Subcutaneous abdominal adipose tissue (tissue), 5 donors: ENCODE measurements around the gene LRP1B.

Experiments used
- H3K27ac ChIP-seq: one replicate; pipeline ENCODE4 v1.7.0; 2013; ENCODE audit warnings: low read depth, mild to moderate bottlenecking, inconsistent platforms, low read length, moderate library complexity
- H3K27me3 ChIP-seq, 5 donors: one replicate each; pipeline ENCODE4 v1.7.0; 2013; ENCODE audit warnings: low read length in 5 of 5, inconsistent platforms in 1 of 5; ENCODE audit not compliant: control insufficient read depth in 5 of 5, insufficient read depth in 4 of 5
- H3K36me3 ChIP-seq, 5 donors: one replicate each; pipeline ENCODE4 v1.7.0; 2013; ENCODE audit warnings: low read length in 5 of 5; ENCODE audit not compliant: control insufficient read depth in 5 of 5, insufficient read depth in 5 of 5
- H3K4me1 ChIP-seq, 5 donors: one replicate each; pipeline ENCODE4 v1.7.0; 2013; ENCODE audit warnings: low read length in 5 of 5, mild to moderate bottlenecking in 3 of 5, moderate library complexity in 1 of 5; ENCODE audit not compliant: control insufficient read depth in 5 of 5, insufficient read depth in 5 of 5
- H3K4me3 ChIP-seq, 5 donors: one replicate each; pipeline ENCODE4 v1.7.0; 2013; ENCODE audit warnings: low read length in 5 of 5, low read depth in 1 of 5
- H3K9ac ChIP-seq, 5 donors: one replicate each; pipeline ENCODE4 v1.7.0; 2013; ENCODE audit warnings: low read length in 5 of 5, mild to moderate bottlenecking in 4 of 5, moderate library complexity in 3 of 5
- H3K9me3 ChIP-seq, 5 donors: one replicate each; pipeline ENCODE4 v1.7.0; 2013; ENCODE audit warnings: low read length in 5 of 5; ENCODE audit not compliant: control insufficient read depth in 5 of 5
- donor health status: healthy.
- donor health status: healthy.
- donor health status: healthy.
- donor health status: healthy.
- donor health status: healthy.

LRP1B gene

GRCh38 chr2:141515931-141516330 is 614.9 kb downstream of the LRP1B start:
- H3K9me3 ChIP-seq, result no peaks in the 10 kb centered on the region

DNA sequence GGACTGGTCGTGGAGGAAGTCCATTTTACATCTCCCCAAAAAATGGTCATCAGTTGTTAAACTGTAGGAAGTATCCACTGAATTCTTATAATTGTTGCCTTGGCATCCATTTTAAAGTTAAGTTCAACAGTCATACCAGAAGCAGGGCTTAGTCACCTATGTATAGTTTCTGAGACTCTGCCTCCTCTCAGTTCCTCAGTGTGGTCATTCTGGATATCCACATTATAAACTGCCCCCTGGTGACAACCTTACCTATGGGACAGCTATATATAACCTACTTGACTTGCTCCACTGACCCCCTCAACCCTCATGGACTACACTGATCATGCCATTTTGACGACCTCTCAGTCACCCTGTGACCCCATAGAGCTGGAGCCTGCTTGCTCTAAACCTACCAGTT is 617.0 kb downstream of the LRP1B start:
- Histone ChIP-seq H3K4me3 (no peak overlapping the region), H3K9me3 (no peaks in the 10 kb centered on the region), H3K4me1 (no peaks in the 10 kb centered on the region), H3K36me3 (no peaks in the 10 kb centered on the region), H3K9ac (no peak overlapping the region), H3K27ac (no peak overlapping the region), H3K27me3 (no peaks in the 10 kb centered on the region)

More at GRCh38 chr2:141515931-141516330, 614.9 kb downstream of the LRP1B start:
- no peaks in the 10 kb centered on the region for H3K36me3 ChIP-seq
- H3K27me3 ChIP-seq, result no peaks in the 10 kb centered on the region
- no peaks in the 10 kb centered on the region for H3K4me1 ChIP-seq
- no peak overlapping the region for H3K9ac ChIP-seq
- no peak overlapping the region for H3K4me3 ChIP-seq
- H3K27ac ChIP-seq, result no peak overlapping the region

GRCh38 chr2:141508806-141509595 is 621.8 kb downstream of the LRP1B start:
- Histone ChIP-seq H3K27me3 (no peaks in the 10 kb centered on the region), H3K4me3 (no peak overlapping the region), H3K9me3 (no peaks in the 10 kb centered on the region), H3K9ac (no peak overlapping the region), H3K27ac (no peak overlapping the region), H3K36me3 (no peaks in the 10 kb centered on the region), H3K4me1 (no peaks in the 10 kb centered on the region)

GRCh38 chr2:141508086-141508752 is 622.6 kb downstream of the LRP1B start:
- Histone ChIP-seq H3K36me3 (no peaks in the 10 kb centered on the region), H3K27me3 (no peaks in the 10 kb centered on the region), H3K9ac (no peak overlapping the region), H3K9me3 (no peaks in the 10 kb centered on the region), H3K27ac (no peak overlapping the region), H3K4me3 (no peak overlapping the region), H3K4me1 (no peaks in the 10 kb centered on the region)

DNA sequence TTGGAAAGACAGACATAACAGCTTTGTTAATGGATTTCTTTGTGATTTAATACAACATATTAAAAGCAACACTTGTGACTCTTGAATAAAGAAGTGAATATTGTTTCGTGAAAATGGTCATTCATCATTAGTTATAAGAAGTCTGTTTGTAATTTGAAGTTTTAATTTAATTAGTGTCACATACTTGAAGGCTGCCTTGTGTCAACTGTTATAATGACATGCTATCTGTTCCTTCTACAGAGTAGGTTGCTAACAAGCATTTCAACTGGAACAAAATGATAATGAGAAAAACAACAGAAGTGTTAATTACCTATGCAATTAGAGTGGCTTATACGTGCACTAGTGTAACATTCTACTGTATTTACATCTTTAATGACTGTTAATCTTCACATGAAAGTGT is 624.7 kb downstream of the LRP1B start:
- Histone ChIP-seq H3K4me1 (no peaks in the 10 kb centered on the region), H3K9me3 (no peaks in the 10 kb centered on the region), H3K4me3 (no peak overlapping the region), H3K27me3 (no peaks in the 10 kb centered on the region), H3K36me3 (no peaks in the 10 kb centered on the region), H3K9ac (no peak overlapping the region), H3K27ac (no peak overlapping the region)

DNA sequence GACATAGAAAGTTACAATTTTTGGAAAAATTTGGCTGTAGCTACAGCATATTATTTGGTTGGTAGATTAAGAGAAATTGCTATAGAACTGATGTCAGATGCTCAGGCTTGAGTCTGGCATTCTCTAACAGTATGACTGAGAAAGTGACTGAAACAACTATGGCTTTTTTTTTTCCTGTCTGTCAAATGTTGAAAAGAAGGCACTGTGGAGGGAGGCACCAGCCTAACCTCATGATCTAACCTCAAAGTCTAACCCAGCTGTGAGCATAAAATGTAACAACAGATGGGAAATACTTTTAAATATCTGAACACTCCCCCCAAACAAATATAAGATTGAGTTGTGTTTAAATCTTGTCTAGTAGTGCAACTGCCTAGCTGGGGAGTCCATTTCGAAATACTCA is 629.1 kb downstream of the LRP1B start:
- Histone ChIP-seq H3K9ac (no peak overlapping the region), H3K4me3 (no peak overlapping the region), H3K27ac (no peak overlapping the region), H3K4me1 (no peaks in the 10 kb centered on the region), H3K36me3 (no peaks in the 10 kb centered on the region), H3K9me3 (no peaks in the 10 kb centered on the region), H3K27me3 (no peaks in the 10 kb centered on the region)

- no peak overlapping the region for H3K27ac ChIP-seq
- no peak overlapping the region for H3K9ac ChIP-seq
- H3K36me3 ChIP-seq, result no peaks in the 10 kb centered on the region
- no peaks in the 10 kb centered on the region for H3K9me3 ChIP-seq
- no peaks in the 10 kb centered on the region for H3K4me1 ChIP-seq
- H3K4me3 ChIP-seq, result no peak overlapping the region
- H3K27me3 ChIP-seq, result no peaks in the 10 kb centered on the region
Observed at GRCh38 chr2:141499123-141499522, 631.7 kb downstream of the LRP1B start.

DNA sequence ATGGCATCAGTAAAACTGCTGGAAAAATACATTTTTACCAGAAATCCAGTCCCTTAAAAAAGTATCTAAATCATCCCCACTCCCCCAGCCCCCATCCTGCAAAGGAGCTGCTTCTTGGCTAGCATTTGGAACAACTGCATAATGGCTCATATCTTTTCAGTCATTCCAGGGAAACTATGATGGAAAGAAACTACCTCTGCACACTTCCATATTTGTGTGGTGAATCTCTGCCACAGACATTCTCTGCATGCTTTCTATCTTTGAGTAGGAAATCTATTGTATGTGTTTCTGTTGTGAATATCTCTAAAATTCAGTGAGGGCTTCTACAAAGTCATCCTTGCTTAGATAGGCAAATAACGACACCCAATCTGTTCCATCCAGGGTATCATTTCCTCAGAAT is 632.3 kb downstream of the LRP1B start:
- H3K36me3 ChIP-seq, result no peaks in the 10 kb centered on the region
- H3K9me3 ChIP-seq, result no peaks in the 10 kb centered on the region
- no peak overlapping the region for H3K27ac ChIP-seq
- H3K9ac ChIP-seq, result no peak overlapping the region
- no peak overlapping the region for H3K4me3 ChIP-seq
- no peaks in the 10 kb centered on the region for H3K4me1 ChIP-seq
- no peaks in the 10 kb centered on the region for H3K27me3 ChIP-seq

DNA sequence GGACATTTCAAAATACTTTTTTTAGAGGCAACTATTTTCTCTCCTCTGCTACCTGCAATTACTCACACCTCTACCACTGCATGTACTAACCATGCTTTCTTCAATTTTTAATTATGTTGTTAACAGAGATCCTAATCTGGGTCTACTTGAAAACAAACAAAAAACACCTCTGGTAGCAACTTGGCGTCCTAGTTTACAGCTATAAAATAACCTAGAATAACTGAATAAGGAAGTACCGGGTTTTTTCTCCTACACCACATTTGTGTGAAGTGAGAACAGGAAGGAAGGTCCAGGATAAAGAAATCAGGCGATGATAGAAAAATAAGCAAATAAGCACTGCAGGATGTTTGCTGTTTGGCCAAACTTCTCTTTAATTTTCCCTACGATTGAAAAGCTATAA is 633.5 kb downstream of the LRP1B start:
- H3K27me3 ChIP-seq, result no peaks in the 10 kb centered on the region
- H3K9ac ChIP-seq, result no peak overlapping the region
- H3K4me1 ChIP-seq, result no peaks in the 10 kb centered on the region
- H3K27ac ChIP-seq, result no peak overlapping the region
- no peaks in the 10 kb centered on the region for H3K9me3 ChIP-seq
- no peak overlapping the region for H3K4me3 ChIP-seq
- H3K36me3 ChIP-seq, result no peaks in the 10 kb centered on the region

GRCh38 chr2:141496810-141497209 is 634.0 kb downstream of the LRP1B start:
- Histone ChIP-seq H3K36me3 (no peaks in the 10 kb centered on the region), H3K27me3 (no peaks in the 10 kb centered on the region), H3K27ac (no peak overlapping the region), H3K4me3 (no peak overlapping the region), H3K9ac (no peak overlapping the region), H3K9me3 (no peaks in the 10 kb centered on the region), H3K4me1 (no peaks in the 10 kb centered on the region)
